A172 (cell line): ENCODE data around the gene FXR2. TPM values are rescaled to one million over a fixed set of nuclear protein-coding genes. Genes with fewer than 3 reads are reported as not detected.

Experiments
- DNase-seq: peaks from one replicate; pipeline ENCODE4 v3.0.0-alpha.2; 2015; ENCODE audit warnings: low spot score
- total RNA-seq: library from RNA; depleted of rRNA; stranded (reverse); fragments of >200 nt; shearing (Covaris generic); gene quantifications from 2 replicates; pipeline ENCODE4 v1.2.3, GENCODE V29; 2014

FXR2 gene
- total RNA-seq, 1 experiment from 2014 or later = 61.1 TPM

GRCh38 chr17:7589204-7589868 lies 25.4 kb downstream of the FXR2 start:
- DNase-seq = no peak

GRCh38 chr17:7588553-7589203 lies 26.0 kb downstream of the FXR2 start:
- DNase-seq = no peak

GRCh38 chr17:7587420-7588151 lies 27.1 kb downstream of the FXR2 start:
- DNase-seq = peak; percentile 93

- peak; percentile 45 for DNase-seq
Observed at GRCh38 chr17:7586673-7587419, 27.9 kb downstream of the FXR2 start.

- peak; percentile 93 for DNase-seq
Observed at GRCh38 chr17:7583253-7584109, 31.2 kb downstream of the FXR2 start, which contains the start of gene MPDU1. MPDU1 (plus strand) TSS chr17:7583852; CDS start chr17:7583863, 11 bp downstream.

- DNase-seq = no peak
Observed at GRCh38 chr17:7582396-7583252, 32.1 kb downstream of the FXR2 start.

GRCh38 chr17:7580604-7581575 lies 33.8 kb downstream of the FXR2 start:
- DNase-seq = peak; percentile 57

GRCh38 chr17:7579834-7580603 lies 34.7 kb downstream of the FXR2 start:
- DNase-seq = no peak

GRCh38 chr17:7579001-7579833 lies 35.5 kb downstream of the FXR2 start, which contains the start of gene CD68:
CD68 (plus strand) TSS chr17:7579638; CDS start chr17:7579678, 40 bp downstream.
- DNase-seq = peak; percentile 94

- DNase-seq = no peak
Observed at GRCh38 chr17:7577327-7578199, 37.1 kb downstream of the FXR2 start.

GRCh38 chr17:7576432-7576937 lies 38.2 kb downstream of the FXR2 start:
- DNase-seq = no peak

GRCh38 chr17:7575959-7576358 lies 38.7 kb downstream of the FXR2 start:
- DNase-seq = no peak

GRCh38 chr17:7575481-7575883 lies 39.2 kb downstream of the FXR2 start:
- no peak for DNase-seq

GRCh38 chr17:7574176-7574953 lies 40.3 kb downstream of the FXR2 start:
- DNase-seq = no peak
